Effector memory CD8-positive, alpha-beta T cell (primary cell): ENCODE measurements around the gene PABPC1L.
A peak's percentile ranks its signal among the peaks of the same experiment; 100 is the strongest.

Experiments used
- ATAC-seq: fragments of 150-1000 bp; cut with Tn5 transposase; replicated peaks from 2 replicates; pipeline ENCODE4 v1.10.0; 2021; ENCODE audit warnings: mild to moderate bottlenecking, moderate library complexity
- DNase-seq, 3 experiments: peaks; one replicate each; pipeline ENCODE4 v3.0.0; 2021
- H3K27ac Mint-ChIP-seq, 2 donors: one replicate each; pipeline ENCODE4 v1.8.0; 2022; ENCODE audit warnings: mild to moderate bottlenecking in 2 of 2, mixed read lengths in 2 of 2, moderate library complexity in 2 of 2
- H3K27me3 Mint-ChIP-seq, 2 donors: one replicate each; pipeline ENCODE4 v1.8.0; 2022; ENCODE audit warnings: mixed read lengths in 2 of 2
- H3K36me3 Mint-ChIP-seq: one replicate; pipeline ENCODE4 v1.8.0; 2022; ENCODE audit warnings: mild to moderate bottlenecking, moderate library complexity, mixed read lengths; ENCODE audit not compliant: insufficient read depth
- H3K4me1 Mint-ChIP-seq, 2 donors: one replicate each; pipeline ENCODE4 v1.8.0; 2022; ENCODE audit warnings: low read depth in 2 of 2, mixed read lengths in 2 of 2
- H3K4me3 Mint-ChIP-seq, 2 donors: one replicate each; pipeline ENCODE4 v1.8.0; 2022; ENCODE audit warnings: mild to moderate bottlenecking in 2 of 2, mixed read lengths in 2 of 2, moderate library complexity in 2 of 2
- H3K9me3 Mint-ChIP-seq, 2 donors: one replicate each; pipeline ENCODE4 v1.8.0; 2022; ENCODE audit warnings: mixed read lengths in 2 of 2

The PABPC1L gene

GRCh38 chr20:44911264-44911921 lies 1.5 kb downstream of the PABPC1L start:
- Mint-ChIP-seq H3K4me1 (peaks cover 5 to 14% of the 10 kb centered on the region in 2 donors), H3K4me3 (peak overlapping the region in 1 of 2 donors; percentile 37), H3K36me3 (peaks cover 28% of the 10 kb centered on the region), H3K27me3 (no peaks in the 10 kb centered on the region), H3K9me3 (no peaks in the 10 kb centered on the region), H3K27ac (no peak overlapping the region)
- DNase-seq (peak; percentile 13 to 19 (median 13)), ATAC-seq (no peak)

- peaks cover 5 to 14% of the 10 kb centered on the region in 2 donors for H3K4me1 Mint-ChIP-seq
- H3K36me3 Mint-ChIP-seq, result peaks cover 23% of the 10 kb centered on the region
- H3K27ac Mint-ChIP-seq, result no peak overlapping the region
- H3K27me3 Mint-ChIP-seq, result no peaks in the 10 kb centered on the region
- no peak for DNase-seq
- no peak overlapping the region for H3K4me3 Mint-ChIP-seq
- ATAC-seq, result no peak
- no peaks in the 10 kb centered on the region for H3K9me3 Mint-ChIP-seq
Measured at GRCh38 chr20:44912189-44912588, 2.3 kb downstream of the PABPC1L start.

GRCh38 chr20:44914924-44915323 lies 5.1 kb downstream of the PABPC1L start:
- no peaks in the 10 kb centered on the region for H3K27me3 Mint-ChIP-seq
- H3K27ac Mint-ChIP-seq, result no peak overlapping the region
- H3K9me3 Mint-ChIP-seq, result no peaks in the 10 kb centered on the region
- peaks cover 0 to 10% of the 10 kb centered on the region in 2 donors for H3K4me1 Mint-ChIP-seq
- DNase-seq (no peak), ATAC-seq (no peak)
- H3K4me3 Mint-ChIP-seq, result no peak overlapping the region
- peaks cover 8% of the 10 kb centered on the region for H3K36me3 Mint-ChIP-seq

GRCh38 chr20:44916586-44916985 lies 6.7 kb downstream of the PABPC1L start:
- Mint-ChIP-seq H3K36me3 (peaks cover 6% of the 10 kb centered on the region), H3K27ac (no peak overlapping the region), H3K4me1 (peaks cover 0 to 2% of the 10 kb centered on the region in 2 donors), H3K9me3 (no peaks in the 10 kb centered on the region), H3K27me3 (no peaks in the 10 kb centered on the region), H3K4me3 (no peak overlapping the region)
- DNase-seq, result no peak
- ATAC-seq, result no peak

GRCh38 chr20:44917399-44917798 lies 7.5 kb downstream of the PABPC1L start:
- H3K9me3 Mint-ChIP-seq, result no peaks in the 10 kb centered on the region
- no peak overlapping the region for H3K4me3 Mint-ChIP-seq
- ATAC-seq, result no peak
- H3K36me3 Mint-ChIP-seq, result peaks cover 6% of the 10 kb centered on the region
- H3K27ac Mint-ChIP-seq, result no peak overlapping the region
- no peaks in the 10 kb centered on the region for H3K27me3 Mint-ChIP-seq
- H3K4me1 Mint-ChIP-seq, result peaks cover 0 to 2% of the 10 kb centered on the region in 2 donors
- DNase-seq, result no peak

- H3K27ac Mint-ChIP-seq, result no peak overlapping the region
- H3K36me3 Mint-ChIP-seq, result peaks cover 10% of the 10 kb centered on the region
- no peak for DNase-seq
- no peaks in the 10 kb centered on the region for H3K9me3 Mint-ChIP-seq
- no peak overlapping the region for H3K4me3 Mint-ChIP-seq
- ATAC-seq, result no peak
- no peaks in the 10 kb centered on the region for H3K27me3 Mint-ChIP-seq
- peaks cover 0 to 2% of the 10 kb centered on the region in 2 donors for H3K4me1 Mint-ChIP-seq
Measured at GRCh38 chr20:44918342-44918741, 8.5 kb downstream of the PABPC1L start.

GRCh38 chr20:44918761-44919160 lies 8.9 kb downstream of the PABPC1L start:
- Mint-ChIP-seq H3K27me3 (no peaks in the 10 kb centered on the region), H3K4me3 (no peak overlapping the region), H3K27ac (no peak overlapping the region), H3K36me3 (peaks cover 14% of the 10 kb centered on the region), H3K9me3 (no peaks in the 10 kb centered on the region), H3K4me1 (peaks cover 0 to 2% of the 10 kb centered on the region in 2 donors)
- DNase-seq, result no peak
- ATAC-seq, result no peak

GRCh38 chr20:44921447-44921846 lies 11.6 kb downstream of the PABPC1L start:
- no peaks in the 10 kb centered on the region for H3K4me1 Mint-ChIP-seq
- H3K4me3 Mint-ChIP-seq, result no peak overlapping the region
- H3K27ac Mint-ChIP-seq, result no peak overlapping the region
- no peaks in the 10 kb centered on the region for H3K9me3 Mint-ChIP-seq
- ATAC-seq (no peak), DNase-seq (no peak)
- H3K27me3 Mint-ChIP-seq, result no peaks in the 10 kb centered on the region
- peaks cover 14% of the 10 kb centered on the region for H3K36me3 Mint-ChIP-seq

- Mint-ChIP-seq H3K36me3 (peaks cover 8% of the 10 kb centered on the region), H3K9me3 (no peaks in the 10 kb centered on the region), H3K27me3 (no peaks in the 10 kb centered on the region), H3K4me1 (no peaks in the 10 kb centered on the region), H3K27ac (peak overlapping the region in 1 of 2 donors; percentile 38), H3K4me3 (no peak overlapping the region)
- DNase-seq, result no peak
- no peak for ATAC-seq
Measured at GRCh38 chr20:44924541-44924940, 14.7 kb downstream of the PABPC1L start.

GRCh38 chr20:44928595-44928994 lies 18.7 kb downstream of the PABPC1L start:
- no peak for DNase-seq
- H3K9me3 Mint-ChIP-seq, result no peaks in the 10 kb centered on the region

GRCh38 chr20:44930517-44931168 lies 20.8 kb downstream of the PABPC1L start:
- ATAC-seq (no peak), DNase-seq (no peak)
- H3K9me3 Mint-ChIP-seq, result no peaks in the 10 kb centered on the region
- no peak overlapping the region for H3K27ac Mint-ChIP-seq
- H3K4me1 Mint-ChIP-seq, result no peaks in the 10 kb centered on the region
- peaks cover 14% of the 10 kb centered on the region for H3K36me3 Mint-ChIP-seq
- H3K27me3 Mint-ChIP-seq, result no peaks in the 10 kb centered on the region
- H3K4me3 Mint-ChIP-seq, result no peak overlapping the region

More at GRCh38 chr20:44928595-44928994, 18.7 kb downstream of the PABPC1L start:
- no peak overlapping the region for H3K4me3 Mint-ChIP-seq
- no peaks in the 10 kb centered on the region for H3K4me1 Mint-ChIP-seq
- H3K36me3 Mint-ChIP-seq, result peaks cover 16% of the 10 kb centered on the region
- ATAC-seq, result no peak
- no peaks in the 10 kb centered on the region for H3K27me3 Mint-ChIP-seq
- no peak overlapping the region for H3K27ac Mint-ChIP-seq

GRCh38 chr20:44931911-44932310 lies 22.1 kb downstream of the PABPC1L start:
- DNase-seq (no peak), ATAC-seq (no peak)
- H3K27me3 Mint-ChIP-seq, result no peaks in the 10 kb centered on the region
- no peaks in the 10 kb centered on the region for H3K4me1 Mint-ChIP-seq
- no peak overlapping the region for H3K4me3 Mint-ChIP-seq
- no peaks in the 10 kb centered on the region for H3K9me3 Mint-ChIP-seq
- H3K36me3 Mint-ChIP-seq, result peaks cover 14% of the 10 kb centered on the region
- peak overlapping the region in 1 of 2 donors; percentile 15 for H3K27ac Mint-ChIP-seq

GRCh38 chr20:44932916-44933315 lies 23.1 kb downstream of the PABPC1L start:
- Mint-ChIP-seq H3K4me3 (no peak overlapping the region), H3K27ac (no peak overlapping the region), H3K27me3 (no peaks in the 10 kb centered on the region), H3K36me3 (peaks cover 16% of the 10 kb centered on the region), H3K9me3 (no peaks in the 10 kb centered on the region), H3K4me1 (no peaks in the 10 kb centered on the region)
- ATAC-seq (no peak), DNase-seq (no peak)

GRCh38 chr20:44936510-44936909 lies 26.6 kb downstream of the PABPC1L start:
- no peak overlapping the region for H3K4me3 Mint-ChIP-seq
- H3K27me3 Mint-ChIP-seq, result no peaks in the 10 kb centered on the region
- H3K9me3 Mint-ChIP-seq, result no peaks in the 10 kb centered on the region
- DNase-seq (no peak), ATAC-seq (no peak)
- H3K27ac Mint-ChIP-seq, result peak overlapping the region in 1 of 2 donors; percentile 13
- peaks cover 0 to 2% of the 10 kb centered on the region in 2 donors for H3K4me1 Mint-ChIP-seq
- peaks cover 19% of the 10 kb centered on the region for H3K36me3 Mint-ChIP-seq
